ENCODE results near the gene UBE2U. TPM values are rescaled to one million over a fixed set of nuclear protein-coding genes. Genes with fewer than 3 reads are reported as not detected.

The UBE2U gene
- total RNA-seq, 1 experiment from 2014 or later = not detected

- ATAC-seq (no peak), DNase-seq (ENCODE audit: low read depth, low spot score) (no peak)
- no peaks in the 10 kb centered on the region for H3K9me2 ChIP-seq (ENCODE audit: insufficient read depth)
- ChIA-PET POLR2A (no interaction called here), RAD21 (ENCODE audit: low non-redundant PET in 1 of 2, low total read pairs in 2 of 2, uncharacterized antibody in 2 of 2, unreplicated experiment in 2 of 2) (interaction anchor here in 1 of 2 experiments (0.7 kb wide), 1 partner anchor 25 kb away, joined by 3 read pairs; no protein-coding TSS in a partner anchor), CTCF (interaction anchor here (1.7 kb wide), 1 partner anchor 501 kb away, joined by 3 read pairs; no protein-coding TSS in a partner anchor)
- H4K20me1 ChIP-seq (ENCODE audit: insufficient read depth) = no peaks in the 10 kb centered on the region
- H3K4me1 ChIP-seq (ENCODE audit: control insufficient read depth in 1 of 2, insufficient read depth in 2 of 2, low read length in 2 of 2) = no peaks in the 10 kb centered on the region
- no TSS peak for BruUV-seq (replicated peaks)
- no peaks in the 10 kb centered on the region for H3K27me3 ChIP-seq (ENCODE audit: insufficient read depth, low read length)
- H3K4me3 ChIP-seq (replicated peaks in 1 of 2; ENCODE audit: low read depth in 1 of 2, low read length in 2 of 2) = no peak overlapping the region
- H3K27ac ChIP-seq (ENCODE audit: low read depth, low read length) = no peak overlapping the region
- no peaks in the 10 kb centered on the region for H3K9me3 ChIP-seq (ENCODE audit: control insufficient read depth in 1 of 2, insufficient read depth in 1 of 2, low read depth in 1 of 2, low read length in 2 of 2)
- H3K36me3 ChIP-seq (ENCODE audit: control insufficient read depth in 1 of 2, insufficient read depth in 2 of 2, low read length in 2 of 2) = no peaks in the 10 kb centered on the region
- no peak overlapping the region for H3K9ac ChIP-seq (ENCODE audit: low read length)
- intact Hi-C loops (cut with micrococcal nuclease) = no loop called here
- TF ChIP-seq, protein P1, sequence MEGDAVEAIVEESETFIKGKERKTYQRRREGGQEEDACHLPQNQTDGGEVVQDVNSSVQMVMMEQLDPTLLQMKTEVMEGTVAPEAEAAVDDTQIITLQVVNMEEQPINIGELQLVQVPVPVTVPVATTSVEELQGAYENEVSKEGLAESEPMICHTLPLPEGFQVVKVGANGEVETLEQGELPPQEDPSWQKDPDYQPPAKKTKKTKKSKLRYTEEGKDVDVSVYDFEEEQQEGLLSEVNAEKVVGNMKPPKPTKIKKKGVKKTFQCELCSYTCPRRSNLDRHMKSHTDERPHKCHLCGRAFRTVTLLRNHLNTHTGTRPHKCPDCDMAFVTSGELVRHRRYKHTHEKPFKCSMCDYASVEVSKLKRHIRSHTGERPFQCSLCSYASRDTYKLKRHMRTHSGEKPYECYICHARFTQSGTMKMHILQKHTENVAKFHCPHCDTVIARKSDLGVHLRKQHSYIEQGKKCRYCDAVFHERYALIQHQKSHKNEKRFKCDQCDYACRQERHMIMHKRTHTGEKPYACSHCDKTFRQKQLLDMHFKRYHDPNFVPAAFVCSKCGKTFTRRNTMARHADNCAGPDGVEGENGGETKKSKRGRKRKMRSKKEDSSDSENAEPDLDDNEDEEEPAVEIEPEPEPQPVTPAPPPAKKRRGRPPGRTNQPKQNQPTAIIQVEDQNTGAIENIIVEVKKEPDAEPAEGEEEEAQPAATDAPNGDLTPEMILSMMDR (IDR thresholded peaks at IDR 0.05 in 2 of 3, conservative IDR thresholded peaks at IDR 0.05 in 1 of 3; ENCODE audit: borderline replicate concordance in 1 of 3, insufficient read depth in 1 of 3, low read depth in 2 of 3, low read length in 2 of 3) = no peak
- TF ChIP-seq EZH2 (IDR thresholded peaks at IDR 0.05) (no peak), CEBPB (IDR thresholded peaks at IDR 0.05; ENCODE audit: low read depth) (no peak), YY1 (IDR thresholded peaks at IDR 0.05; ENCODE audit: extremely low read depth, insufficient replicate concordance, low read depth, low read length) (no peak)
- H3K79me2 ChIP-seq (ENCODE audit: insufficient read depth, low read length) = no peaks in the 10 kb centered on the region
- no peak overlapping the region for H3K4me2 ChIP-seq (ENCODE audit: low read length)
- no peak overlapping the region for H2AFZ ChIP-seq (ENCODE audit: low read depth, low read length, poor library complexity, severe bottlenecking)
Observed at GRCh38 chr1:64162804-64163203, 40.6 kb upstream of the UBE2U start.

DNA sequence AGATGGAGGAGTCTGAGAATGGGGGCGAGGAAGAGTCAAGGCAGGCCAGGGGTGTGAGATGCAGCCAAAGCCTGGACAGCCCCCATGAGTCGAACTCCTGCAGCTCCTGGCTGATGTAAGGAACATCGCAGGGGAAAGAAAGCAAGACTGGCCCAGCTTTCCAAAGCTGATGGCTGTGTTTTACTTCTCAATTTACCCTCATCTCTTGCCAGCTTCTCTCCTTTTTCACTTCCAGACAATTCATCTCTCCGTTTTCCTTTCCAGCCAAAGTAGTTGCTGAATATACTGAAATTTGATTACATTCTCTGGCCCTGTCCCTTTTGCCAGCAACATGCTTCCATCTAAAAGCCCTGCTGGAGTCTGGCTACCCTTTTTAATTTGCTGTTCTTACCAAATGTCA, 40.0 kb upstream of the UBE2U start:
- Histone ChIP-seq H3K27me3 (ENCODE audit: insufficient read depth, low read length) (no peaks in the 10 kb centered on the region), H3K9me2 (ENCODE audit: insufficient read depth) (no peaks in the 10 kb centered on the region; the same call in 1 of the 2 replicates), H4K20me1 (ENCODE audit: insufficient read depth) (no peaks in the 10 kb centered on the region), H3K4me1 (ENCODE audit: control insufficient read depth in 1 of 2, insufficient read depth in 2 of 2, low read length in 2 of 2) (no peaks in the 10 kb centered on the region), H3K36me3 (ENCODE audit: control insufficient read depth in 1 of 2, insufficient read depth in 2 of 2, low read length in 2 of 2) (no peaks in the 10 kb centered on the region), H3K79me2 (ENCODE audit: insufficient read depth, low read length) (no peaks in the 10 kb centered on the region), H3K9me3 (ENCODE audit: control insufficient read depth in 1 of 2, insufficient read depth in 1 of 2, low read depth in 1 of 2, low read length in 2 of 2) (no peaks in the 10 kb centered on the region), H3K4me3 (replicated peaks in 1 of 2; ENCODE audit: low read depth in 1 of 2, low read length in 2 of 2) (no peak overlapping the region), H3K9ac (ENCODE audit: low read length) (no peak overlapping the region), H3K27ac (ENCODE audit: low read depth, low read length) (no peak overlapping the region), H2AFZ (ENCODE audit: low read depth, low read length, poor library complexity, severe bottlenecking) (no peak overlapping the region), H3K4me2 (ENCODE audit: low read length) (no peak overlapping the region)
- ChIA-PET RAD21 (ENCODE audit: low non-redundant PET in 1 of 2, low total read pairs in 2 of 2, uncharacterized antibody in 2 of 2, unreplicated experiment in 2 of 2) (no interaction called here), POLR2A (no interaction called here), CTCF (interaction anchor here (1.0 to 1.7 kb wide), 4 partner anchors 295 to 502 kb away, joined by 3 to 9 read pairs (median 4); no protein-coding TSS in a partner anchor)
- no TSS peak for BruUV-seq (replicated peaks)
- TF ChIP-seq ZNF274 (IDR thresholded peaks at IDR 0.05; ENCODE audit: low read depth, low read length) = no peak
- TF ChIP-seq ZFX (IDR thresholded peaks at IDR 0.05) = no peak
- no peak for TF ChIP-seq TCF7L2 (IDR thresholded peaks at IDR 0.05; ENCODE audit: borderline replicate concordance, extremely low read depth, insufficient read depth, insufficient read length)
- TF ChIP-seq, protein P2, sequence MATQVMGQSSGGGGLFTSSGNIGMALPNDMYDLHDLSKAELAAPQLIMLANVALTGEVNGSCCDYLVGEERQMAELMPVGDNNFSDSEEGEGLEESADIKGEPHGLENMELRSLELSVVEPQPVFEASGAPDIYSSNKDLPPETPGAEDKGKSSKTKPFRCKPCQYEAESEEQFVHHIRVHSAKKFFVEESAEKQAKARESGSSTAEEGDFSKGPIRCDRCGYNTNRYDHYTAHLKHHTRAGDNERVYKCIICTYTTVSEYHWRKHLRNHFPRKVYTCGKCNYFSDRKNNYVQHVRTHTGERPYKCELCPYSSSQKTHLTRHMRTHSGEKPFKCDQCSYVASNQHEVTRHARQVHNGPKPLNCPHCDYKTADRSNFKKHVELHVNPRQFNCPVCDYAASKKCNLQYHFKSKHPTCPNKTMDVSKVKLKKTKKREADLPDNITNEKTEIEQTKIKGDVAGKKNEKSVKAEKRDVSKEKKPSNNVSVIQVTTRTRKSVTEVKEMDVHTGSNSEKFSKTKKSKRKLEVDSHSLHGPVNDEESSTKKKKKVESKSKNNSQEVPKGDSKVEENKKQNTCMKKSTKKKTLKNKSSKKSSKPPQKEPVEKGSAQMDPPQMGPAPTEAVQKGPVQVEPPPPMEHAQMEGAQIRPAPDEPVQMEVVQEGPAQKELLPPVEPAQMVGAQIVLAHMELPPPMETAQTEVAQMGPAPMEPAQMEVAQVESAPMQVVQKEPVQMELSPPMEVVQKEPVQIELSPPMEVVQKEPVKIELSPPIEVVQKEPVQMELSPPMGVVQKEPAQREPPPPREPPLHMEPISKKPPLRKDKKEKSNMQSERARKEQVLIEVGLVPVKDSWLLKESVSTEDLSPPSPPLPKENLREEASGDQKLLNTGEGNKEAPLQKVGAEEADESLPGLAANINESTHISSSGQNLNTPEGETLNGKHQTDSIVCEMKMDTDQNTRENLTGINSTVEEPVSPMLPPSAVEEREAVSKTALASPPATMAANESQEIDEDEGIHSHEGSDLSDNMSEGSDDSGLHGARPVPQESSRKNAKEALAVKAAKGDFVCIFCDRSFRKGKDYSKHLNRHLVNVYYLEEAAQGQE (IDR thresholded peaks at IDR 0.05; ENCODE audit: low read depth) = no peak
- intact Hi-C loops (cut with micrococcal nuclease) = no loop called here
- ATAC-seq (no peak), DNase-seq (ENCODE audit: low read depth, low spot score) (no peak)
